Fibroblast of the aortic adventitia (primary cell): ENCODE measurements around the gene ST3GAL6. TPM values are rescaled to one million over a fixed set of nuclear protein-coding genes. Genes with fewer than 3 reads are reported as not detected.

Experiments used
- DNase-seq: peaks from one replicate; pipeline ENCODE4 v3.0.0-alpha.2; 2010; ENCODE audit warnings: low read depth
- H3K4me3 ChIP-seq: 2 replicates; pipeline ENCODE4 v1.5.1; 2011; ENCODE audit warnings: low read depth, mild to moderate bottlenecking, control low read depth, low read length, moderate library complexity
- total RNA-seq: library from RNA; depleted of rRNA; stranded (reverse); fragments of >200 nt; gene quantifications from 2 replicates; pipeline ENCODE4 v1.2.3, GENCODE V29; 2012; ENCODE audit warnings: low replicate concordance
- TF ChIP-seq, protein P1 (sequence below): IDR thresholded peaks from 2 replicates; pipeline ENCODE4 v1.5.1; 2011; ENCODE audit warnings: mild to moderate bottlenecking, low read length, control low read depth, inconsistent platforms; ENCODE audit not compliant: insufficient read depth

The ST3GAL6 gene
- total RNA-seq, 1 donor = 2.3 TPM

DNA sequence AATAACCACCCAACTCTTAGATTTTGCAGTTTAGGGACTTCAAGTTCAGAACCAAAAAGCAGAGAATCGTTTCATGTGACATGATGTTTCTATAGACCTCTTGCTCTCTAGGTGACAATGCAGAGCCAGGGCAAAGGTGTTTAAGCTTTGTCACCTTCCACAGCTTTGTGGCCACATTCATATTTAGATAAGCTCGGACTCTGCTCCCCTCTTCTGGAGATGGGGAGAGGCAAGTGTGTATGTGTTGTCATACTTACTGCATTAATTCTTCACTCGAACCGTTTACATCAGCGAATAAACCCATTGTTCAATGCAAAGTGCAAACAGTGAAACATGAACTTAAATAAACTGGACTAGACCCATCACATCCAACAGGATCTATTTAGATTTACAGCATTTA lies 33.2 kb downstream of the ST3GAL6 start:
- TF ChIP-seq, protein P1, sequence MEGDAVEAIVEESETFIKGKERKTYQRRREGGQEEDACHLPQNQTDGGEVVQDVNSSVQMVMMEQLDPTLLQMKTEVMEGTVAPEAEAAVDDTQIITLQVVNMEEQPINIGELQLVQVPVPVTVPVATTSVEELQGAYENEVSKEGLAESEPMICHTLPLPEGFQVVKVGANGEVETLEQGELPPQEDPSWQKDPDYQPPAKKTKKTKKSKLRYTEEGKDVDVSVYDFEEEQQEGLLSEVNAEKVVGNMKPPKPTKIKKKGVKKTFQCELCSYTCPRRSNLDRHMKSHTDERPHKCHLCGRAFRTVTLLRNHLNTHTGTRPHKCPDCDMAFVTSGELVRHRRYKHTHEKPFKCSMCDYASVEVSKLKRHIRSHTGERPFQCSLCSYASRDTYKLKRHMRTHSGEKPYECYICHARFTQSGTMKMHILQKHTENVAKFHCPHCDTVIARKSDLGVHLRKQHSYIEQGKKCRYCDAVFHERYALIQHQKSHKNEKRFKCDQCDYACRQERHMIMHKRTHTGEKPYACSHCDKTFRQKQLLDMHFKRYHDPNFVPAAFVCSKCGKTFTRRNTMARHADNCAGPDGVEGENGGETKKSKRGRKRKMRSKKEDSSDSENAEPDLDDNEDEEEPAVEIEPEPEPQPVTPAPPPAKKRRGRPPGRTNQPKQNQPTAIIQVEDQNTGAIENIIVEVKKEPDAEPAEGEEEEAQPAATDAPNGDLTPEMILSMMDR = no peak
- no peak for DNase-seq
- no peak overlapping the region for H3K4me3 ChIP-seq

GRCh38 chr3:98797905-98798304 lies 34.8 kb downstream of the ST3GAL6 start:
- H3K4me3 ChIP-seq = no peak overlapping the region
- DNase-seq = no peak
- TF ChIP-seq, protein P1 = no peak

DNA sequence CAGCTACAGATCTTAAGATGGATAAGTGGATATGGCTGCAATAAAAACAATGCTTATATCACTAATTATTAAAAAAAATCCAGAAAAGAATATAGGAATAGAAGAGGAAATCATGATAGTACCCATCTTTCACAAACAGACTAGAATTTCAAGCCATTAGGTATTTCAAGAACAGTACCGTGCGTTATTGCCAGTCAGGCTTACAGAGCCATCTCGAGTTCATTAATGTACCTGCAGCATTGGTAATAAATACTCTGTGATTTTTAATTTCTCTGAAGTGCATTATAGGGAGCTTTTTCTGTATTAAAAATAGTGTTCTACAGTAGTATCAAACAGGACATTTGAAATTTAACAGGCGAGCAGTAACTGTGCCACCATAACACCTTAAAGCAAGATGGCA lies 35.7 kb downstream of the ST3GAL6 start:
- H3K4me3 ChIP-seq = no peak overlapping the region
- TF ChIP-seq, protein P1 = no peak
- no peak for DNase-seq

DNA sequence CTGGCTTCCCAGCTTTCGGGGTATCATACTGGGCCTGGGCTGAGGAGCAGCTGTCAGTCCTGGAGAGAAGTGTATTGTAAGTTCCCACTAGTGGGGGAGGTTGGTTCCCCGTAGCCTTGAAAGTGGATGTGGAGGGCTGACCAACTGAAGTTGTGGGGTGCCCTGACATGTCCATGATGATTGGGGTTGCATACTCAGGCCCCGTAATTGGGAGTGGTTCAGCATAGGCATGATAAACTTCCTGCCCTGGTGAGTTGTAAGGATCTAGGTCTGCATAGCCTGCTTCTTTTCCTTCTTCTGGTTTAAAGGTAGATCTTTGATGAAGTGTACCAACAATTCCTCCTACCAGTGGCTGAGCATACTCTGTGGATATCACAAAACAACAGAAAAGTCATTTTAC lies 36.3 kb downstream of the ST3GAL6 start:
- no peak for DNase-seq
- H3K4me3 ChIP-seq = no peak overlapping the region
- TF ChIP-seq, protein P1 = no peak

DNA sequence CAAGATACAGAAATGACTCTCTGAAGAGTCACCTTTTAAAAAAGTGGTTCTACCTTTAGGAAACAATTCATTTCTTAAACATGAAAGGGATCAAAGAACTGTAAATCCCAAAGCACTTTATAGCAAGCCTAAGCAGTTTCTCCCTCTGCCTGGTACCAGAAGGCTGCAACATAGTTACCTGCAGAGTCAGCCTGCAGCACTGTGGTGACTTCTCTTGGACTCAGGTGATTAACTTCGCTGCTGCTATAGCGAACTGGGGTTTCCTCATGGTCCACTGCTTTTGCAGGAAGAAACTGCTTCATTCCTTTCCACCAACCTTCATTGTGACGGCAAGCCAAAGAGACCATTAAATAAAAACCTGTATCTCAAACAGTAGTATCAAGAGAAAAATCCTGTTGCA lies 37.3 kb downstream of the ST3GAL6 start:
- no peak overlapping the region for H3K4me3 ChIP-seq
- TF ChIP-seq, protein P1 = no peak

GRCh38 chr3:98801043-98801747 lies 38.1 kb downstream of the ST3GAL6 start:
- no peak for DNase-seq
- no peak overlapping the region for H3K4me3 ChIP-seq
- TF ChIP-seq, protein P1 = no peak

More for the DNA sequence above, 37.3 kb downstream of the ST3GAL6 start:
- DNase-seq = no peak

- TF ChIP-seq, protein P1 = no peak
- H3K4me3 ChIP-seq = no peak overlapping the region
- DNase-seq = no peak
Measured at GRCh38 chr3:98805571-98805970, 42.4 kb downstream of the ST3GAL6 start.
